ENCODE measurements around the gene POLD3. TPM values are rescaled to one million over a fixed set of nuclear protein-coding genes. Genes with fewer than 3 reads are reported as not detected.

The POLD3 gene
- total RNA-seq, 1 donor from 2014 or later: 5.0 TPM

DNA sequence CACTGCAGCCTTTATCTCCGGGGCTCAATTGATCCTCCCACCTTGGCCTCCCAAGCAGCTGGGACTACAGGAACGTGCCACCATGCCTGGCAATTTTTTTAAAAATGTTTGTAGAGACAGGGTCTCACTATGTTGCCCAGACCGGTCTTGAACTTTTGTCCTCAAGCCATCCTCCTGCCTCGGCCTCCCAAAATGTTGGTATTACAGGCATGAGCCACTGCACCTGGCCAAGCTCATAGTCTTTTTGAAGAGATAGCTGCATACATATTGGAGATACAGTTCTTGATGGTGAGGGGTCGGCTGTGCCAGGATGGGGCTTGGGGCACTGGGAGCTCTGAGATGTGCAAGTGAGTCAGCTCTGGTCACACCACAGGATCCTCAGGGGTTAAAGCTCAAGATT, 85.7 kb downstream of the POLD3 start:
- no peak for FAIRE-seq
- no peaks in the 10 kb centered on the region for H3K36me3 ChIP-seq (ENCODE audit: control insufficient read depth, insufficient read depth, low read length)

DNA sequence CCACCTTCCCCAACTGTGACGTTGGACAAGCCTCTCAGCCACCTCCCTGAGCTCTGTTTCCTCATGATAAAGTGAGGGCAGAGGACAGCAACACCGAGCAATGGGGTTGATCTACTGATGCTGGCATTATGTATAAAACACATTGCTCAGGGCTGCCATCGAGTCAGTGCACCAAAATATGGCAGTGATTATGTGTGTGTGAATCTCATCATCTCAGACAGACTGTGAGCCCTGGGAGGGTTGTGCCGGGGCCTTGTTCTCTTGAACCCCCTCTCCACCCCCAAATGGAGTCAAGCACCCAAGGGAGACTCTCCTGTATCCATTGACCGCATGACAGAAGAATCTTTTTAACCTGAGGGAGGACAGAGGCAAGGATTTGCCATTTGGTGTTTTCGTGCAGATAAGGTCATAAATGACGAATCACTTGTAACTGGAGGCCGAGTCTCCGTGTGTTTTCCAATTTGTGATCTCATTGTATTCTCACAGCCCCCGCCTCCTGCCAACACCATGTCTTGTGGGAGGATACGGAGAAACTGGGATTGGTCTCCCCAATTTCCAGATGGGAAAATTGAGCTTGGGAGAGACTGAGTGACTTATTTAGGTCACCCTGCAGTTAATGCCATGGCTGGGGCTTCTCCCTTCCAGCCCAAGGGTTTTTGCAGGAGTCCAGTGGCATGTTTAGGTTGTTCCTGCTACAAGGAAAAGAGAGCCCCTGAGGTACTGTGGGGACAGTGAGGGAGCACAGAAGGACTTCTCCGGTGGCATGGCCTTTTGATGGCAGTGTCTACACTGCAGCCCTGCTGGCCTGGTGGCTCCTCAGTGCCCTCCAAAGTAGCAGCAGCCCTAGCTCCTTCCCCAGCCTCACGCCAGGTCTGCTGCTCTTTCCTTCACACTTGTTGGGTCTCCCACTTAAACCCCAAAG, 86.5 kb downstream of the POLD3 start:
- Histone ChIP-seq H3K27me3 (ENCODE audit: control insufficient read depth, insufficient read depth, low read length) (no peaks in the 10 kb centered on the region), H3K4me3 (ENCODE audit: low read depth, low read length) (no peak overlapping the region), H3K36me3 (ENCODE audit: control insufficient read depth, insufficient read depth, low read length) (no peaks in the 10 kb centered on the region)
- DNase-seq (ENCODE audit: low read depth) (no peak), FAIRE-seq (no peak)
- TF ChIP-seq, protein P1, sequence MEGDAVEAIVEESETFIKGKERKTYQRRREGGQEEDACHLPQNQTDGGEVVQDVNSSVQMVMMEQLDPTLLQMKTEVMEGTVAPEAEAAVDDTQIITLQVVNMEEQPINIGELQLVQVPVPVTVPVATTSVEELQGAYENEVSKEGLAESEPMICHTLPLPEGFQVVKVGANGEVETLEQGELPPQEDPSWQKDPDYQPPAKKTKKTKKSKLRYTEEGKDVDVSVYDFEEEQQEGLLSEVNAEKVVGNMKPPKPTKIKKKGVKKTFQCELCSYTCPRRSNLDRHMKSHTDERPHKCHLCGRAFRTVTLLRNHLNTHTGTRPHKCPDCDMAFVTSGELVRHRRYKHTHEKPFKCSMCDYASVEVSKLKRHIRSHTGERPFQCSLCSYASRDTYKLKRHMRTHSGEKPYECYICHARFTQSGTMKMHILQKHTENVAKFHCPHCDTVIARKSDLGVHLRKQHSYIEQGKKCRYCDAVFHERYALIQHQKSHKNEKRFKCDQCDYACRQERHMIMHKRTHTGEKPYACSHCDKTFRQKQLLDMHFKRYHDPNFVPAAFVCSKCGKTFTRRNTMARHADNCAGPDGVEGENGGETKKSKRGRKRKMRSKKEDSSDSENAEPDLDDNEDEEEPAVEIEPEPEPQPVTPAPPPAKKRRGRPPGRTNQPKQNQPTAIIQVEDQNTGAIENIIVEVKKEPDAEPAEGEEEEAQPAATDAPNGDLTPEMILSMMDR (IDR thresholded peaks at IDR 0.05; ENCODE audit: insufficient read depth, low read length, severe bottlenecking): no peak

More for the DNA sequence above, 85.7 kb downstream of the POLD3 start:
- DNase-seq (ENCODE audit: low read depth): no peak
- Histone ChIP-seq H3K4me3 (ENCODE audit: low read depth, low read length) (no peak overlapping the region), H3K27me3 (ENCODE audit: control insufficient read depth, insufficient read depth, low read length) (no peaks in the 10 kb centered on the region)
- TF ChIP-seq, protein P1 (IDR thresholded peaks at IDR 0.05; ENCODE audit: insufficient read depth, low read length, severe bottlenecking): no peak

DNA sequence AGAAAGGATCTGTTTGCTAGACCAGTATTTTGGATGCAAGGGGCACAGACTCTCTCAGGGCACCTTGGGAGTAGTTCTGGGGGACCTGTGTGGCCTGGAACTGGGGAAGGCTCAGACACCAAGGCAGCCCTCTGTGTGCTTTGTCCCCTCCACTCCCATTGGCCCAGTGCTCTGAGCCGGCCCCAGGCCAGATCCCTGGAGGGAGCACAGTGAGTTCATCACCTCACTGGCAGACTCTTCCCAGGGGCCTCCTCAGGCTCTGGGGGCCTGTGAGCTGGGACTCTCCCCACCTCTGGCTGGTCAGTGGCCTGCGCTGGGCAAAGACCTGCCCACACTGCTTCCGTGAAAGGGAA, 87.1 kb downstream of the POLD3 start:
- Histone ChIP-seq H3K27me3 (ENCODE audit: control insufficient read depth, insufficient read depth, low read length) (no peaks in the 10 kb centered on the region), H3K4me3 (ENCODE audit: low read depth, low read length) (no peak overlapping the region), H3K36me3 (ENCODE audit: control insufficient read depth, insufficient read depth, low read length) (no peaks in the 10 kb centered on the region)
- TF ChIP-seq, protein P1 (IDR thresholded peaks at IDR 0.05; ENCODE audit: insufficient read depth, low read length, severe bottlenecking): no peak
- FAIRE-seq (no peak), DNase-seq (ENCODE audit: low read depth) (no peak)

DNA sequence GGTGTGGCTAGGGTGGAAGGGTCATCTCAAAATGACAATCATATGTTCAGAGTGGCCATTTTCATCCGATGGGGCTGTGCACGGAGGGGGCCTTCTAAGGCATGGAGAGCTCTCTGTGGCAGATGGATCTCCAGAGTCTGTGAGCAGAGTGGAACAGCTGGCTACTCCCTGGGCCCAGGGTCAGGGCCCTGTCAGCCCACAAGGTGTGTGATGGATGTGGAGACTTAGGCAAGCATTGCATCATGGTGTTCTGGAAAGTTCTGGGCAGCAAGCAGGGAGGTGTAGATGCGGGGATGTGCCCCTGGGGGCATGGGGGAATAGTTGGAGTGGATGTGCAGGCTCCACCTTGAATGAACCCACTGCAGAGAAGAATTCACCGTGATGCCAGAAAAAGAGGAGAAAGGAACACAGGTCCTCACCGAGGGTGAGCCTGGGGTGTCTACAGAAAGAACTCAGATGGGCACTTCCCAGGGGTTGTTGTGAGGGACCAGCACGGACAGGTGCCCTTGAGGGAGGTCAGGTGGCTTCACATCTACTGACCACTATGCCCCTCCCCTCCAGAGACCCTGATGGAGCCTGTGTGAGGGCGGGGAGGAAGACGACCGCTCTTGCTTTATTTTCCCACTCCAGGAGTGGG, 87.8 kb downstream of the POLD3 start:
- DNase-seq (ENCODE audit: low read depth) (no peak), FAIRE-seq (peak; percentile 60)
- no peak overlapping the region for H3K4me3 ChIP-seq (ENCODE audit: low read depth, low read length)
- H3K36me3 ChIP-seq (ENCODE audit: control insufficient read depth, insufficient read depth, low read length): no peaks in the 10 kb centered on the region
- H3K27me3 ChIP-seq (ENCODE audit: control insufficient read depth, insufficient read depth, low read length): no peaks in the 10 kb centered on the region
- TF ChIP-seq, protein P1 (IDR thresholded peaks at IDR 0.05; ENCODE audit: insufficient read depth, low read length, severe bottlenecking): no peak

DNA sequence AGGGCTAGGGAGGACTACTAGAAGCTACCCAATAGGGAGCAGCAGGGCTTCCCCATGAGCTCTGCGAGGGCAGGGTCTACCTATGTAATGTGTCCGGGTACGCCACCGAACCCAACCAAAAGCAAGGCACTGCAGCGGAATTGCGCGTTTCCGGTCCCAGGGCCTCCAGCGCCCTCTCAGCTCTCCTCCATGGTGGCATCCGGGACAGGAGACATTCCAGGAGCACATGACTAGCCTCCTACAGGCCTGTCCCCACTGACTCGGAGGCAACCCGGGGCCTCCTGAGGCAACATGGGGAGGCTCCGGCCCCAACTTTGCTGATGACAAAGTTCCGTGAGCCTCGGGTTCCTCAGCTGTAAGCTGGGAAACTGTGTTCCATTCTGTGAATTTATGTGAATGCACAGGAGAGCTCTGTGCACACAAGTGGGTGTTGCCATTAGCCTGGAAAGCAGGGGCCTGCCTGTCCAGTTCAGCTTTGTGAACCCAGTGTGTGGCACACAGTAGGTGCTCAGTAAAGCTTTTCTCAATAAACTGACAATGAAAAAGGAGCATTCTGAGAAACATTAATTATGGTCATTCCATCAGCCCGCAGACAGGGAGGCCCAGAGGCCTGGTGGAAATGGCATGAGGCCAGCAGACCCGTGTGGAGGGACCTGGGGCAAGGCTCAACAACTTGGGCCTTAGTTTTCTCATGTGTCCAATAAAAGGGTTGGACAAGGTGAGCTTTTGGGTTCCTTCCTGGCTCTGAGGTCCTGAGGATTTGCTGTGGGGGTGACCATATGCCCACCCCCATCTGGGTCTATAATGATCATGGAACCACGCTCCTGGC, 88.5 kb downstream of the POLD3 start:
- H3K4me3 ChIP-seq (ENCODE audit: low read depth, low read length): no peak overlapping the region
- FAIRE-seq (no peak), DNase-seq (ENCODE audit: low read depth) (no peak)
- H3K27me3 ChIP-seq (ENCODE audit: control insufficient read depth, insufficient read depth, low read length): no peaks in the 10 kb centered on the region
- H3K36me3 ChIP-seq (ENCODE audit: control insufficient read depth, insufficient read depth, low read length): no peaks in the 10 kb centered on the region
- TF ChIP-seq, protein P1 (IDR thresholded peaks at IDR 0.05; ENCODE audit: insufficient read depth, low read length, severe bottlenecking): no peak

All from bronchial epithelial cell (primary cell).